Measurements from ENCODE around the gene ADRA1B.

DNA sequence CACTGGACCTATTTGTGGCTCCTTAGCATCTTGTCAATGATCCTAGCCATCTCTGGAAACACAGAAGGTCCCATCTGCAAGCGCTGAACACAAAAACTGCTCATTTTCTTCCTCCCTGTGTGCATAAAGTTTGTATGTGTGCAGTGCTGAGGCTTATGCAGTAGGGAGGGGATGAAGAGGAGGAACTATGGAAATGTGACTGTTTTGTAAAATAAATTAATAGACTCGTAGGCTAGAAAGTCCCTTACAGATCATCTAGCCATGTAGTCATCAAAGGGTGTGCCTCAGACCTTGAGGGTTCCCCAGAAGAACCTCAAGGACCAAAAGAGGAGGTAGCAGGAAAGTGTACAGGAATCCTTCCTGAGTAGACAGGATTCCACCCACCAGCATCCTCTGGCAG, 34.3 kb upstream of the ADRA1B start:
- TF ChIP-seq, protein P1, sequence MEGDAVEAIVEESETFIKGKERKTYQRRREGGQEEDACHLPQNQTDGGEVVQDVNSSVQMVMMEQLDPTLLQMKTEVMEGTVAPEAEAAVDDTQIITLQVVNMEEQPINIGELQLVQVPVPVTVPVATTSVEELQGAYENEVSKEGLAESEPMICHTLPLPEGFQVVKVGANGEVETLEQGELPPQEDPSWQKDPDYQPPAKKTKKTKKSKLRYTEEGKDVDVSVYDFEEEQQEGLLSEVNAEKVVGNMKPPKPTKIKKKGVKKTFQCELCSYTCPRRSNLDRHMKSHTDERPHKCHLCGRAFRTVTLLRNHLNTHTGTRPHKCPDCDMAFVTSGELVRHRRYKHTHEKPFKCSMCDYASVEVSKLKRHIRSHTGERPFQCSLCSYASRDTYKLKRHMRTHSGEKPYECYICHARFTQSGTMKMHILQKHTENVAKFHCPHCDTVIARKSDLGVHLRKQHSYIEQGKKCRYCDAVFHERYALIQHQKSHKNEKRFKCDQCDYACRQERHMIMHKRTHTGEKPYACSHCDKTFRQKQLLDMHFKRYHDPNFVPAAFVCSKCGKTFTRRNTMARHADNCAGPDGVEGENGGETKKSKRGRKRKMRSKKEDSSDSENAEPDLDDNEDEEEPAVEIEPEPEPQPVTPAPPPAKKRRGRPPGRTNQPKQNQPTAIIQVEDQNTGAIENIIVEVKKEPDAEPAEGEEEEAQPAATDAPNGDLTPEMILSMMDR (IDR thresholded peaks at IDR 0.05), result no peak
- TF ChIP-seq POLR2AphosphoS5 (IDR thresholded peaks at IDR 0.05), result no peak
